Mononuclear cell (primary cell): ENCODE measurements around the gene ARID3C. TPM values are rescaled to one million over a fixed set of nuclear protein-coding genes. Genes with fewer than 3 reads are reported as not detected.
A peak's percentile ranks its signal among the peaks of the same experiment; 100 is the strongest.
"Not testable (repeated sequence)": the region's sequence is repeated elsewhere in the genome, so short reads cannot be mapped to it uniquely, and the experiment has no call there.

ENCODE experiments used
- H3K27me3 ChIP-seq: 2 replicates; pipeline ENCODE4 v1.6.0; 2011; ENCODE audit warnings: low read length, control low read depth; ENCODE audit not compliant: insufficient read depth
- H3K4me1 ChIP-seq: 2 replicates; pipeline ENCODE4 v1.5.1; 2011; ENCODE audit warnings: mild to moderate bottlenecking, low read length, control low read depth; ENCODE audit not compliant: insufficient read depth
- H3K4me3 ChIP-seq: 2 replicates; pipeline ENCODE4 v1.5.1; 2011; ENCODE audit warnings: mild to moderate bottlenecking, low read length, moderate library complexity
- H3K9me3 ChIP-seq: 2 replicates; pipeline ENCODE4 v1.5.1; 2011; ENCODE audit warnings: low read depth, mild to moderate bottlenecking, control low read depth, low read length
- total RNA-seq: library from RNA; depleted of rRNA; stranded (reverse); fragments of >200 nt; gene quantifications from one replicate; pipeline ENCODE4 v1.2.3, GENCODE V29; 2012

ARID3C gene
- total RNA-seq, 1 donor: not detected

GRCh38 chr9:34642679-34643078 is 13.8 kb upstream of the ARID3C start:
- H3K27me3 ChIP-seq: no peaks in the 10 kb centered on the region
- H3K9me3 ChIP-seq: no peaks in the 10 kb centered on the region
- peaks cover 26% of the 10 kb centered on the region for H3K4me1 ChIP-seq
- H3K4me3 ChIP-seq: no peak overlapping the region

DNA sequence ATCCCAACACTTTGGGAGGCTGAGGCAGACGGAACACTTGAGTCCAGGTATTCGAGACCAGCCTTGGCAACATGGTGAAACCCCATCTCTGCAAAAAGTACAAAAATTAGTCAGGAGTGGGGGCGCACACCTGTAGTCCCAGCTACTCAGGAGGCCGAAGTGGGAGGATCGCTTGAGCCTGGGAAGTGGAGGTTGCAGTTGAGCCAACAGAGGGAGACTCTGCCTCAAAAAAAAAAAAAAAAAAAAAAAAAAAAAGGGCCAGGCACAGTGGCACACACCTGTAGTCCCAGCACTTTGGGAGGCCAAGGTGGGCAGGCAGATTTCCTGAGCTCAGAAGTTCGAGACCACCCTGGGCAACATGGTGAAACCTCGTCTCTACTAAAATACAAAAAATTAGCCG is 10.5 kb upstream of the ARID3C start:
- H3K27me3 ChIP-seq, H3K9me3 ChIP-seq, H3K4me3 ChIP-seq: not testable (repeated sequence)
- H3K4me1 ChIP-seq: peaks cover 34% of the 10 kb centered on the region

- Histone ChIP-seq H3K4me1 (peaks cover 39% of the 10 kb centered on the region), H3K27me3 (no peaks in the 10 kb centered on the region), H3K9me3 (no peaks in the 10 kb centered on the region), H3K4me3 (peak overlapping the region; percentile 58)
Measured at GRCh38 chr9:34638138-34638445, 9.2 kb upstream of the ARID3C start.

GRCh38 chr9:34637356-34638137 is 8.7 kb upstream of the ARID3C start, which contains the start of gene SIGMAR1:
SIGMAR1 (minus strand) TSS chr9:34637787; CDS start chr9:34637697, 90 bp downstream.
- Histone ChIP-seq H3K4me3 (peak within 1 kb of the TSS; percentile 58), H3K9me3 (no peaks in the 10 kb centered on the region)

GRCh38 chr9:34636791-34637355 is 8.0 kb upstream of the ARID3C start:
- H3K27me3 ChIP-seq: no peaks in the 10 kb centered on the region
- peak overlapping the region; percentile 58 for H3K4me3 ChIP-seq
- no peaks in the 10 kb centered on the region for H3K9me3 ChIP-seq
- H3K4me1 ChIP-seq: peaks cover 39% of the 10 kb centered on the region

More at GRCh38 chr9:34637356-34638137, 8.7 kb upstream of the ARID3C start, which contains the start of gene SIGMAR1:
- Histone ChIP-seq H3K4me1 (peaks cover 39% of the 10 kb centered on the region), H3K27me3 (no peaks in the 10 kb centered on the region)

GRCh38 chr9:34635556-34635955 is 6.7 kb upstream of the ARID3C start:
- H3K9me3 ChIP-seq: no peaks in the 10 kb centered on the region
- peaks cover 7% of the 10 kb centered on the region for H3K27me3 ChIP-seq
- no peak overlapping the region for H3K4me3 ChIP-seq
- H3K4me1 ChIP-seq: peaks cover 33% of the 10 kb centered on the region

- H3K4me1 ChIP-seq: peaks cover 33% of the 10 kb centered on the region
- peaks cover 16% of the 10 kb centered on the region for H3K27me3 ChIP-seq
- H3K9me3 ChIP-seq: no peaks in the 10 kb centered on the region
- no peak overlapping the region for H3K4me3 ChIP-seq
Measured at GRCh38 chr9:34634551-34635248, 5.8 kb upstream of the ARID3C start.

DNA sequence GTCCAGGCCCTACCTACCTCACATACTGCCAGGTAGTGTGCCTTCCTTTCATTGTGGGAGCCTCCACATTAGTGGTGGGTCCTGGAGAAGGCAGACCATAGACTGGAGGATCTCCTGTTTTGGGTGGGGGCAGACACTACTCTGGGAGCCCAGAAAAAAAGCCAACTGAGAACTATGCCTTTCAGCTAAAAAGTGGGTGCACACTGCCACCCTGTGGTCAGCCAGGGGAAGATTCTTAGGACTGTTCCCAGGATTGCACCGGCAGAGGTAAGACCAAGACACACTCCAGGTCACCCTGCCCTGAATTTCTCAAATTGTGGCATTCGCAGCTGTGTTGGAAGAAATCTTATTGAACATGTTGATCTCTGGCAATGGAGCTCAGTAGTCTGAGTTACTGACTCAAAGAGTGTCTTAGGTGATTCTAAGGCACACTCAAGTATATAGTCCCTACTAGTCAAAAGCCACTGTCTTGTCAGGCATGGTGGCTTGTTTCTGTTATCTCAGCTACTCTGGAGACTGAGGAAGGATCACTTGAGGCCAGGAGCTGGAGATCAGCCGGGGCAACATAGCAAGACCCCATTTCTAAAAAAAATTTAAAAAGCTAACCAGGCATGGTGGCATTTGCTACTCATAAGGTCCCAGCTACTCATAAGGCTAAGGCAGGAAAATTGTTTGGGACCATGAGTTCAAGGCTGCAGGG is 5.1 kb upstream of the ARID3C start:
- H3K4me1 ChIP-seq: peaks cover 33% of the 10 kb centered on the region
- peaks cover 23% of the 10 kb centered on the region for H3K27me3 ChIP-seq
- no peaks in the 10 kb centered on the region for H3K9me3 ChIP-seq
- no peak overlapping the region for H3K4me3 ChIP-seq

DNA sequence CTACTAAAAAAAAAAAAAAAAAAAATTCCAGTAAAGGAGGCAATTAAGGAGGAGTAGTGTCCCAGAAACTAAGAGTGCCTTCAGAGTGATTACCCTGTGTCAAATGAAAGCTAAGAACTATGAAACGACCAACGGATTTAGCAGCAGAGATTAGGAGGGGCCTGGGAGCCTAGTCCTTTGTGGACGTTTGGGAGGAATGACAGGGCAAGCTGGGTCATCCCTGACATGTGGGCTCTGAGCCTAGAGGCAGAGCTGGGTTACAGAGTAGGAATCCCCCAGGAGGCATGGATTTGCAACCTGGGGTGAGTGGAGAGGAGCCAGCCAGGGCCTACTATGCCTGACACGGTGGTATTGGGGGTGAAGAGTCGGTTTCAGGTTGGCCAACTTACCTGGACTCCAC is 4.3 kb upstream of the ARID3C start:
- Histone ChIP-seq H3K27me3 (peaks cover 28% of the 10 kb centered on the region), H3K4me1 (peaks cover 35% of the 10 kb centered on the region), H3K9me3 (no peaks in the 10 kb centered on the region), H3K4me3 (no peak overlapping the region)

DNA sequence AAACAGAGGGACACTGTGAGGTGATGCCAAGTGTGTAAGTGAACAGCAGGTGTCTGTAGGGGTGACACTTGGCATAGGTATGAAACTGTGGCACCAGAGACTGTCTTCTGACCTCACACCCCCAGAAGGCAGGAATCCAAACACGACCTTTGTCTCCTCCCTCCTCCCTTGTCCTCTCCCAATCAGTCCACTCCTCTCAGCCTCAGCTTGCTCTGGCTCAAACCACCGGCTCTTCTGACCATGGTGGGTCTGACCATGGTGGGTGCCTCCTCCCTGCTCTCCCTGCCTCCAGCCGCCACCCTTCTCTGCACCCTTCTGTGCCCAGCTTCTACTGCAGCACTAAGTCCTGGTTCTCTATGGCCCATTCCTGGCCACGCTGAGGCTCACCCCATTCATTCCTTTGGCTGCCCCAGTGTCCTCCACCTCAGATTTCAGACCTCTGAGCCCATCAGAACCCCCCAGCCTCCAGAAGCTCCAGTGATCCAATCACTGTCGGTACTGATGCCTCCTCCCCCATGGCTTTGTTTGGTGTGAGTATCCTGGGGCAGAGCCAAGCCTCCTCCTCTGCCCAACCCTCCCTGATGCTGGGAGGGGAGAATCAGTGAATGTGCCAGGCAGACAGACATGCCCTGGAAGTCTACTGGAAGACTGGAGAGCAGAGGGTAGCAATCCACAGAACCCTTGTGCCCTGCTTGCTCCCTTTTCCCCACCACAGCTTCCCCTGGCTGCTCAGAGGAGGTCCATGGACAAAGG is 1.7 kb upstream of the ARID3C start:
- no peak overlapping the region for H3K4me3 ChIP-seq
- no peaks in the 10 kb centered on the region for H3K9me3 ChIP-seq
- H3K4me1 ChIP-seq: peaks cover 17% of the 10 kb centered on the region
- H3K27me3 ChIP-seq: peaks cover 54% of the 10 kb centered on the region

DNA sequence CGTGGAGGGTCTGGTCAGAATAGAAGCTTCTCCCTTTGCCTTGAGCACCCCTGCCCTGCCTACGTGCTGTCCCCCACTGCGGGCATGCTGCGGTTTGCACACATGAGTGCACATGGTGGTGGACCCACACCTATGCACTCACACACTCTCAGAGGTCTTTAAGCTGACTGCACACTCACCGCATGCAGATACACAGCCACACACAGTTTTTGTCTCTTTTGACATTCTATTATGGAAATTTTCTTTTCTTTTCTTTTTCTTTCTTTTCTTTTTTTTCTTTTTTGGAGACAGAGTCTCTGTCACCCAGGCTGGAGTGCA is 584 bp upstream of the ARID3C start:
- peaks cover 65% of the 10 kb centered on the region for H3K27me3 ChIP-seq

DNA sequence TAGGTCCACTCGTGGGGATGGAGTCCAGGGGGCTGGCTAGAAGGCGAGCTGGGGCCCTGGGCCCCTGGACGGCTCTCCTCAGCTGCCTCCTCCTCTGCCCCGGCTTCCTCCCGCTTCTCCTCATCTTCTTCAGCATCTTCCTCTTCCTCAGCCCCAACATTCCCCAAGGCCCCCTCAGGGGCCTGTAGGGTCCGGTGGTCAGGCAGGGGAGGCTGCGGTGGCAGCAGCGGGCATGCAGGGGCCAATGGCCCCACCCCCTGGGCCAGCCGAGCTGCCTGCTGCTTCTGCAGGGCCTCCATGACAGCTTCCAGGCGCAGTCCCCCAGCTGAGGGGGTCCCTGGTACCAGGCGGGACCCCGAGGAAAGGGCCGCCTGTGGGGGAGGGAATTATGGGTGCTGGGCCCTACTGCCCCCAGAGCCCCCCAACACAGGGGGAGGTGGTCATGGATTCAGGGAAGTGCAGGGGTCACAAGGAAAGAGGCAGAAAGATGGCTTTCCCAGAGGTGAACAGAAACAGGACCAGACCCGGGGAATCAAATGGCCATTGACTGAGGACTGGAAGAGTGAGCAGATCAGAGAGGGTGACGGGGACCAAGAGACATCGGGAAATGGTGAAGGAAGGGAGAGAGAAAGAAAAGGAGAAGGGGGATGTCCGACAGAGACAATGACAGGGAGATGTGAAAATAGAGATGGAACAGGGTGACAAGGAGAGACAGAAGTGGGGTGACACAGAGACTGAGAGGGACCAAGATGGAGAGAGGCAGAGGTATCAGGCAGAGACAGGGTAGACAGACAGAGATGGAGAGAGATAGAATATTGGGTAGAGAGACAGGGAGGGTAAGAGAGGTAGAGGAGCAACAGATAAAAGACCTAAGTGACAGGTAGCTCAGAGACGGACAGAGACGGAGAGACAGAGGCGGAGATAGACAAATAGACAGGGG is 880 bp downstream of the ARID3C start:
- Histone ChIP-seq H3K27me3 (peaks cover 77% of the 10 kb centered on the region), H3K4me1 (peaks cover 14% of the 10 kb centered on the region), H3K9me3 (no peaks in the 10 kb centered on the region), H3K4me3 (no peak overlapping the region)

More for the DNA sequence above, 584 bp upstream of the ARID3C start:
- H3K4me1 ChIP-seq: peaks cover 15% of the 10 kb centered on the region
- H3K9me3 ChIP-seq: no peaks in the 10 kb centered on the region
- H3K4me3 ChIP-seq: no peak overlapping the region

- H3K4me1 ChIP-seq: peaks cover 20% of the 10 kb centered on the region
- H3K4me3 ChIP-seq: no peak overlapping the region
- no peaks in the 10 kb centered on the region for H3K9me3 ChIP-seq
- H3K27me3 ChIP-seq: peaks cover 81% of the 10 kb centered on the region
Measured at GRCh38 chr9:34625186-34625486, 3.7 kb downstream of the ARID3C start.
